Right renal pelvis (tissue), 4 donors: Measurements from ENCODE around the gene ZCCHC14. TPM values are rescaled to one million over a fixed set of nuclear protein-coding genes. Genes with fewer than 3 reads are reported as not detected.
A peak's percentile ranks its signal among the peaks of the same experiment; 100 is the strongest.
"Not testable (repeated sequence)": the region's sequence is repeated elsewhere in the genome, so short reads cannot be mapped to it uniquely, and the experiment has no call there.

ENCODE experiments used
- DNase-seq, 4 donors: peaks; one replicate each; pipeline ENCODE4 v3.0.0-alpha.2; 2013; ENCODE audit warnings: low read depth in 4 of 4, low spot score in 3 of 4, missing footprints in 1 of 4
- polyA plus RNA-seq, 4 donors: library from polyadenylated mRNA; unstranded; fragments of 120-200 nt; gene quantifications; one replicate each; pipeline ENCODE4 v1.2.1, GENCODE V29; 2013; ENCODE audit not compliant: insufficient read length in 4 of 4

ZCCHC14 gene
- polyA plus RNA-seq, 4 donors = 34.3 to 37.4 (median 36.3) TPM

DNA sequence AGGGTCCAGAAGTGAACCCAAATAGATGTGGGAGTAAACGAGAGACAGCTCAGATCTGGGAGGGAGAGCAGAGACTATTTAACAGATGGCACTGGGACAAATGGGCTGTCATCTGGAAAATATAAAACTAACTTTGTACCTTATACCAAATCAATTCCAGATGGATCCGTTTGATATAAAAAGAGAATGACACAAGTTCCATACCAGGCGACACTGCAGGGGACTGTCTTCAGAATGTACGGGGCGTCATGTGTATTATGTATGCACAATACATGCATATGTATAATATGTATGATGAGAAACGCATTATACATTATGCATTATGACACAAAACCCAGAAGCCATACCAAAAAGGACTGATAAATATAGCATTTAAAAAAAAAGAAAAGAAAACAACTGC lies 10.2 kb downstream of the ZCCHC14 start:
- DNase-seq = not testable (repeated sequence)

- DNase-seq = no peak
Measured at GRCh38 chr16:87482266-87482665, 10.6 kb downstream of the ZCCHC14 start.

GRCh38 chr16:87481711-87482110 lies 11.1 kb downstream of the ZCCHC14 start:
- not testable (repeated sequence) for DNase-seq

GRCh38 chr16:87477209-87477981 lies 15.4 kb downstream of the ZCCHC14 start:
- DNase-seq = not testable (repeated sequence)

DNA sequence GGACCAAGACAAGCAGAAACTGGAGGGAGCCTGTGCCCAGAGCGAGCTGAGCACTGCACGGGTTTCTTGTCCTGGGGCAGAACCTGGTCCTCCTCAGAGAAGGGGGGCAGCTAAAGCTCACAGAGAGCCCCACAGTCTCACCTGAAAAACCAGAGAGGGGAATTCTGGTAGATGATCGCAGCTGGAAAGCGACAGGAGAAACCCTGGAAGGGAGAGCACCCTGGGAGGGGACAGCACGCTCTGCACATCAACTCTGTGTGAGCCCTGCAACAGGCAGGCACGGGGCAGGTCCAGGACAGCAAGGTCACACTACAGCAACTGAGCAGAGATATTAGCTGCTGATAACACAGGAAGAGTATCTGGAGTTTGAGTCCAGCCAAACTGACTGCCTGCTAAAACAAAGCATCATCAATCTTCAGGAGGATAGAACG lies 18.2 kb downstream of the ZCCHC14 start:
- DNase-seq = no peak

DNA sequence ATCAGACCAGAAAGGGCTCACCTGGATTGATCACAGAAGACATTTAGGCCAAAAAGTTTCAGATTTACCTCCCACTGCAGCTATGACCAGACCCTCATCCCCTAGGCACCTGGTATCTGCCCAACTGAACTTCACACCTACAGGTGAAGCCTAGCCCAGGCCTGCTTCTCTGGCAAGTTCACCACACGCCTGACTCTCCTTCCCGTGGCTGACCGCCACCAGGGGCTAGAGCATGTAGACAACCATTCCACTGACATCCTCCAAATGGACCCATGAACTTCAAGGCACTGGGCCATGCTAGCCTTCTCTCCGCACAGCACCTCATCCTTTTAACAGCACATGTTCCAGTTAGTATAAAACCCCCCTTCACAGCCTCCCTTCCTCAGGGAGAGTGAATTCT lies 18.8 kb downstream of the ZCCHC14 start:
- no peak for DNase-seq

- no peak for DNase-seq
Measured at GRCh38 chr16:87472935-87473334, 19.9 kb downstream of the ZCCHC14 start.

DNA sequence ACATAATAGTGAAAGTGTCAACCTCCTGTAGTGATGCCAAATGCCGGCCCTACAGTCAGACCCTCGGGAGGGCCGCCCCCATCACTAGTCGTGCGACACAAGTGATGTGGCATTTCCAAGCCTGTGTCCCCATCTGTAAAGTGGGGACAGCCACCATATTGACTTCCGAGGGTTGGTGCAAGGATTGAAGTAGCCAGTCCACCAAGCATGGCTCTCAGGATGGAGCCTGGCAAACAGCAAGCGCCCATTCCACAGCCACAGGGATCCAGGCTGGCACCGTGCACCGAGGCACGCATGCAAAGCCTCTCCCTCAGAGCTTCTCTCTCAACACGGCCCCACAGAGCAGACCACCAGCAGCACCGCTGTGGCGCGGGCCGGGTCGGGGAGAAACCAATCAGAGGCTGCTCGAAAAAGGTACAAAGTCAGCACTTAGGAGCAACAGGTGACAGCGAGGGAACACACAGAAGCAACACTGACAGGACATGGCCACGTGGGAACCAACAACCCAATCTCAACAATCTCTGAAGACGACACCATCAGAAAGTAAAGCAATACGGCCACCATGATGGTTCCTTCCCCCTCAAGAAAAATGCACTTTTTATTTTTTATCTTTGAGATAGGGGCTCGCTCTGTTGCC lies 20.6 kb downstream of the ZCCHC14 start:
- DNase-seq = no peak

DNA sequence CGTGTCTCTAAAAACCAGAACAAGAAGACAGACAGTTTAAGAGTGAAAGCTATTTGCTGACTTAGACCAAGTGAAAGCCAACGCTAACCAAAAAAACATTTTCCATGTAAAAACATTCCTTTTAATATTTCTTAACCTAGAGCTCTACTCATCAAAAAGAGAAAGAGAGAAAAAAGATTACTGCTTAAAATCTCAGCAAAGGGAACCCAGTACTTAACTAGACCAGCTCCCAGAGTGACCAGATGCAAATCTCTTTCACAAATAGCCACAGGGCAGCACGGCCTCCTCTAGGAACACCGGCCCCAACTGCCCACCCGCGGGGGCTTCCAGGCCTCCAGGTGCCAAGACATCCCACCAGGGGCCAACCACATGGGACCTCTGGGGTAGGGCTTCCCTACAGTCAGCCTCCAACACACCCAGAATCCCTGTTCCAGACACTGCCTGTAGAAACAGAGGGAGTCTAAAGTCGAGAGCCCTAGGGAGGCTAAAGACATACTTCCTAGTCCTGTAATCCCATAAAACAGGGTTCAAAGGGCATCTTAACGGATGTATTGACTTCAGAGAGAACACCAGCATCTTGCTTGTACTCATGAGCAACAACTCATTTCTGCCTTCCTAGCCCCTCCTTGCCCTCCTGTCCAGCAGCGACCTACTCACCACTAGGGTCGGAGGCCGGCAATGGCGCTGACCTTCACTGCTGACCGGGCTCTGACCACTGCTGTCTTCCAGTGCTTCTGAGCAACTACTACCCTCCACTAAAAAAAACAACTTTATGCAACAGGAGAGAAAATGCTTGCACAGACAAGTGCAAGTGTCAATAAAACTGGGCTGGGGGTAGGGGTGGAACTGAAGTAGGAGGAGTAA lies 21.3 kb downstream of the ZCCHC14 start:
- DNase-seq = no peak

GRCh38 chr16:87470332-87470731 lies 22.5 kb downstream of the ZCCHC14 start:
- DNase-seq = no peak

GRCh38 chr16:87469169-87469568 lies 23.7 kb downstream of the ZCCHC14 start:
- DNase-seq = no peak

GRCh38 chr16:87468550-87468949 lies 24.3 kb downstream of the ZCCHC14 start:
- DNase-seq = no peak

DNA sequence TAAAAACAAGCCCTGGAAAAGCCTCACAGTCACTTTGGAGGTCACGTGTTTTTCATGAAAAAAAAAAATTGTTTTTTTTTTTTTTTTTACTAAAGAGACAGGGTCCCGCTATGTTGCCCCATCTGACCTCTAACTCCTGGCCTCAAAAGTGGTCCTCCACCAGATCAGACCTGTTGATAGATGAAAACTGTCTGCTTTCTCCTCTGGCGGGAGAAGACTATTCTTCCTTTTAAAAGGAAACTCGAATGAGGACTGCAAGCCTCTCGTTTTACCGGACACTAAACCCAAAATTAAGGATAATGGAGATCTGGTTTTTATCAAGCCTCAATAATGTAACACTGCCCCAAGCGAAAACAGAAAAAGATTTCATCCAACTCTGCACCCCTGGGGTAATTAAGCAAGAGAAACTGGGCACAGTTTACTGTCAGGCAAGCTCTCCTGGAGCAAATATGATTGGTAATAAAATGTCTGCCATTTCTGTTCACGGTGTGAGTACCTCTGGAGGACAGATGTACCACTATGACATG lies 25.8 kb downstream of the ZCCHC14 start:
- no peak for DNase-seq

GRCh38 chr16:87465879-87466278 lies 26.9 kb downstream of the ZCCHC14 start:
- DNase-seq = no peak

GRCh38 chr16:87465306-87465705 lies 27.5 kb downstream of the ZCCHC14 start:
- DNase-seq = no peak

GRCh38 chr16:87464691-87465300 lies 28.0 kb downstream of the ZCCHC14 start:
- DNase-seq = no peak

GRCh38 chr16:87463722-87464690 lies 28.8 kb downstream of the ZCCHC14 start:
- no peak for DNase-seq

- peak; percentile 51 to 74 (median 70) for DNase-seq
Measured at GRCh38 chr16:87461466-87461991, 31.3 kb downstream of the ZCCHC14 start.

GRCh38 chr16:87460936-87461335 lies 31.9 kb downstream of the ZCCHC14 start:
- no peak for DNase-seq
